Measurements from ENCODE around the gene PIWIL4. TPM values are rescaled to one million over a fixed set of nuclear protein-coding genes. Genes with fewer than 3 reads are reported as not detected.

PIWIL4 gene
- total RNA-seq, 1 donor from 2014 or later, result 4.5 TPM

DNA sequence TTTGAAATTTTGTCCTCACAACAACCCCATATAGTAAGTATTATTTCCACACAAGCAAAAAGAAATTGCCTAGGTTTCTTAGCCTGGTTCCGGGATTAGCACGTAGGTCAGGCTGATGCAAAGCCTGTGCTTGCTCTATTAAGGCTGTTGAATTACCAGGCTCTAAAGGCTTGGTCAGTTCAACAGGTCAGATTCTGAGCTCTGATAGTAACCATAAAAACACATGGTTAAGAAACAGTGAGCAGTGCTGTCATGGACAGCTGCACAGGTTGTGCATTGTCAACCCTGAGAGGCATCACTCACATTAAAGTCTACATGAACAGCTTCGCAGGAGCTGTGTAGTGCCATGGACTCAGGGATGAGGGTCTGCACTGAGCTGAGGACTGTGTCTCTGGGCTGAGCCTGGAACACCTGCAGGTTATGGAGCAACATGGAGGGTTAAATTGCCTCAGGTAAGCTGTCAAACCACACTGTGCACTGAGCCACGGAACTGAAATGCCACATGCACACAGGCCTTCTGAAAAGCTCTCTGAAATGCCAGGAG lies 98.0 kb downstream of the PIWIL4 start:
- intact Hi-C loops (cut with DNase I), result no loop called here
- TF ChIP-seq, protein P1, sequence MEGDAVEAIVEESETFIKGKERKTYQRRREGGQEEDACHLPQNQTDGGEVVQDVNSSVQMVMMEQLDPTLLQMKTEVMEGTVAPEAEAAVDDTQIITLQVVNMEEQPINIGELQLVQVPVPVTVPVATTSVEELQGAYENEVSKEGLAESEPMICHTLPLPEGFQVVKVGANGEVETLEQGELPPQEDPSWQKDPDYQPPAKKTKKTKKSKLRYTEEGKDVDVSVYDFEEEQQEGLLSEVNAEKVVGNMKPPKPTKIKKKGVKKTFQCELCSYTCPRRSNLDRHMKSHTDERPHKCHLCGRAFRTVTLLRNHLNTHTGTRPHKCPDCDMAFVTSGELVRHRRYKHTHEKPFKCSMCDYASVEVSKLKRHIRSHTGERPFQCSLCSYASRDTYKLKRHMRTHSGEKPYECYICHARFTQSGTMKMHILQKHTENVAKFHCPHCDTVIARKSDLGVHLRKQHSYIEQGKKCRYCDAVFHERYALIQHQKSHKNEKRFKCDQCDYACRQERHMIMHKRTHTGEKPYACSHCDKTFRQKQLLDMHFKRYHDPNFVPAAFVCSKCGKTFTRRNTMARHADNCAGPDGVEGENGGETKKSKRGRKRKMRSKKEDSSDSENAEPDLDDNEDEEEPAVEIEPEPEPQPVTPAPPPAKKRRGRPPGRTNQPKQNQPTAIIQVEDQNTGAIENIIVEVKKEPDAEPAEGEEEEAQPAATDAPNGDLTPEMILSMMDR (IDR thresholded peaks at IDR 0.05), result no peak

DNA sequence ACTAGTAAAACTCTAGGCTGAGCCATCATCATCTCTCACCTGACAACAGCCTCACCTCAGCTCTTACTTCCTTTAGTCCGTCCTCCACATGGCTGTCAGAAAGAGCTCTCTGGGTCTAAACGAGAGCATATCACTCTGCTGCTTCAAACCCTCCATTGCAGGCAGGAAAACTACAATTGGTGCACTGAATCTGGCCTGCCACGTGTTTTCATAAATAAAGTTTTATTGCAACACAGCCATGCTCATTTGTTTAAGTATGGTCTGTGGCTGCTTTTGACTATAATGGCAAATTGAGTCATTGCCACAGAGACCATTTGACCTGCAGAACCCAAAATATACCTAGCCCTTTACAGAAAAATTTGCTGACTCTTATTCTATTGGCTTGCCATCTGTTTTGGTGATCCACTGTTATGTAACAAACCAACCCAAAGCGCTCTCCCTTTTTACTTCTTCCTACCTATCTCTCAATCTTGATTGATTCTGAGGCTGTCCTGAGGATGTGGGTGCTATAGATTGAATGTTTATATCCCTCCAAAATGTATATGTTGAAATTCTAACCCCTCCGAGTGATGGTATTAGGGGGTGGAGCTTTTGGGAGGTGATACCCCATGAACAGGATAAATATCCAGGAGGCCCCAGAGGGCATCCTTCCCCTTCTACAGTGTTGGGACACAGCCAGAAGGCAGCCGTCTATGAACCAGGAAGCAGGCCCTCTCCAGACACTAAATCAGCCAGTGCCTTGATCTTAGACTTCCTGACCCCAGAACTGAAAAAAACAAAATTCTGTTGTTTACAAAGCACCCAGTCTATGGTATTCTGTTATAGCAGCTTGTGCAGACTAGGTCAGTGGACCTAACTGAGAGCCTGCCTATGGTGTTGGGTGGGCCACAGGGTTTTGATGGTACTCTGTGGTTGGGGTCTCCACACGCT lies 99.9 kb downstream of the PIWIL4 start:
- no peak for DNase-seq (ENCODE audit: low spot score in 2 of 2)
- Histone ChIP-seq H3K36me3 (no peaks in the 10 kb centered on the region), H3K27me3 (no peaks in the 10 kb centered on the region), H3K9me3 (no peaks in the 10 kb centered on the region), H3K27ac (no peak overlapping the region), H3K4me1 (no peaks in the 10 kb centered on the region), H3K4me3 (no peak overlapping the region)
- intact Hi-C loops (cut with DNase I), result no loop called here
- TF ChIP-seq, protein P1 (IDR thresholded peaks at IDR 0.05), result no peak

More for the DNA sequence above, 98.0 kb downstream of the PIWIL4 start:
- Histone ChIP-seq H3K4me1 (no peaks in the 10 kb centered on the region), H3K4me3 (no peak overlapping the region), H3K9me3 (no peaks in the 10 kb centered on the region), H3K27ac (no peak overlapping the region), H3K27me3 (no peaks in the 10 kb centered on the region), H3K36me3 (no peaks in the 10 kb centered on the region)
- no peak for DNase-seq (ENCODE audit: low spot score in 2 of 2)

DNA sequence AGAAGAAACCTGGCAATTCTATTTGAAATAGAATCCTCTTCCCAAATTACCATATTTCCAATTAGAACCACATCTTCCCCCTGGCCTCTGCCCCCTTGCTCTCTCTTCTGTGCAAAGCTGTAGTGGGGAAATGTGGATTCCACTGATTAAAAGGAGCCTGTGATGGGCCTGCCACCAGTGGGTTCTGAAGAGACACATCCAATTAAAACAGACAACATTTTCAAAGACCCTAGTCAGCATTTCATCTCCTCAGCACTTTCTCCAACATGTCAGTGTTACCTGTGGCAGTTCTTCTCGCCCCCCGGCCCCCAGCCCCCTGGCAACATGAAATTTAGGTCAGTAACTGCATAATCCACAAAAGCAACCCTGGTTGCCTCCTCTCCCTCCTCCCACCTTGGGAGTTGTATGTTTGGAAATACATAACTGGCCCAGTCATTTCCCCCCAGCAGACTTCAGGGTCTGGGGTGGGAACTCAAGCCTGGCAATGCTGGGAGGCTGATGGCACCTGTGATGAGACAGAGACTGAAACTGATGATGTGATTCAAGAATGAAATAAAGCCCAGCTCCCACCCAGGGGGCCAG lies 101.1 kb downstream of the PIWIL4 start:
- no peaks in the 10 kb centered on the region for H3K9me3 ChIP-seq
- H3K27ac ChIP-seq, result no peak overlapping the region
- no peak overlapping the region for H3K4me3 ChIP-seq
- H3K27me3 ChIP-seq, result no peaks in the 10 kb centered on the region
- intact Hi-C loops (cut with DNase I), result no loop called here
- no peaks in the 10 kb centered on the region for H3K4me1 ChIP-seq
- H3K36me3 ChIP-seq, result no peaks in the 10 kb centered on the region
- TF ChIP-seq, protein P1 (IDR thresholded peaks at IDR 0.05), result no peak
- no peak for DNase-seq (ENCODE audit: low spot score in 2 of 2)

DNA sequence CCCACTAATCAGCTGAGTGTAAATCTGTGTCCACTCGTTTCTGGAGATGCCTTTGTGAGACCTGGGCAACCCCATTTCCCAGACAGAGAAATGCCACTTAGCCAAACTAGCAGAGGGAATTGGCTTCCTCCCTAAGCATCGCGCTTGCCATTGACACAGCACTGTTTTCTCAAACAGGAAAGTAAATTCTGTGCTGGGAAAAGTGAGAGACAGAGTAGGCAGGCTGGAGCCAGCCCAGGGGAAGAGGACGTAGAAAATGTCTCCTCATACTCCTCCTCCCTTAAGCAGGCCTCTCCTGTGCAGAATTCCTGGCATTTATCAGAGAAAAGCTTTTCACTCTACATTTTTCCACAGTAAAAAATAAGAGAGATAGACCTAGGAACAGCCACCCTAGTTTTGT lies 101.9 kb downstream of the PIWIL4 start:
- DNase-seq (ENCODE audit: low spot score in 2 of 2), result no peak
- H3K36me3 ChIP-seq, result no peaks in the 10 kb centered on the region
- intact Hi-C loops (cut with DNase I), result no loop called here
- TF ChIP-seq, protein P1 (IDR thresholded peaks at IDR 0.05), result no peak
- H3K4me3 ChIP-seq, result no peak overlapping the region
- H3K27me3 ChIP-seq, result no peaks in the 10 kb centered on the region
- H3K4me1 ChIP-seq, result no peaks in the 10 kb centered on the region
- no peak overlapping the region for H3K27ac ChIP-seq
- H3K9me3 ChIP-seq, result no peaks in the 10 kb centered on the region

Other genes starting within 250 kb of the PIWIL4 start
- gene GPR83, start 165.9 kb upstream of the PIWIL4 start, total RNA-seq, result not detected
- 3.3 TPM for gene MRE11, start 73.5 kb upstream of the PIWIL4 start, total RNA-seq
- 7.0 TPM for gene ANKRD49, start 73.4 kb upstream of the PIWIL4 start, total RNA-seq
- gene C11orf97, start 54.9 kb upstream of the PIWIL4 start, total RNA-seq, result not detected
- 3.2 TPM for gene FUT4, start 23.4 kb upstream of the PIWIL4 start, total RNA-seq
- 32.6 TPM for gene AMOTL1, start 201.0 kb downstream of the PIWIL4 start, total RNA-seq